GM18520 (cell line): ENCODE results near the gene GPR63.

Experiments
- ATAC-seq: cut with Tn5 transposase; IDR thresholded peaks from one replicate; pipeline ENCODE4 v1.9.1; 2021; ENCODE audit not compliant: unreplicated experiment

Gene GPR63

DNA sequence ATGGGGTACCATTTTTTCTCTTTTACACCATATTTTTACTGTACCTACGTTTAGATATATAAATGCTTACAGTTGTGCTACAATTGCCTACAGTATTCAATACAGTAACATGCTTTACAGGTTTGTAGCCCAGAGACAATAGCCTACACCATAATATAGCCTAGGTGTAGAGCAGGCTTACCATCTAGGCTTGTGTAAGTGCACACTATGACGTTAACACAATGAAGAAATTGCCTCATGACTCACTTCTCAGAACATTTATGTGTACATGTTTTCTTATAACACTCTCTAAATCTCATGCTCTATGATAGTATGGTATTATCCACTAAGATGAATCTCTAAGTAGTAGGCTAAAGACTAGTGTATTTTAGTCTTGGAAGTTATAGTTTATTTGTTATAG is 13.5 kb downstream of the GPR63 start:
- ATAC-seq = no peak

DNA sequence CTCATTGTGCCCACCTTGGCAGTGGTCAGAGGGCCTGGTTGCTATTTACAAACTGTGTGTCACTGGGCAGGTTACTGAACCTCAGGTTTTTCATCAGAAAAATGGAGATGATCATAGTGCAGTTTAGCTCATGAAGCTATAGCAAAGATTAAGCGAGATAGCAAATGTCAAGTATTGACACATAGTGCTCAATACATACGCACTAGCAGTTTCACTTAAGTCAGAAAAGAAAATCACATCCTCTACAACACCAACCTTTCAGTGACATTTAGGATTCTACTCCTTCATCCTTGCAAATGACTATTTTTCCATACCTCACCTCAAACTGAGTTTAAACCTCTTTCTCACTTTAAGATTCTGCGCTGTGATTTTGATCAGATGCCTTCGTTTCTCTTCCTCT is 16.2 kb downstream of the GPR63 start:
- no peak for ATAC-seq

DNA sequence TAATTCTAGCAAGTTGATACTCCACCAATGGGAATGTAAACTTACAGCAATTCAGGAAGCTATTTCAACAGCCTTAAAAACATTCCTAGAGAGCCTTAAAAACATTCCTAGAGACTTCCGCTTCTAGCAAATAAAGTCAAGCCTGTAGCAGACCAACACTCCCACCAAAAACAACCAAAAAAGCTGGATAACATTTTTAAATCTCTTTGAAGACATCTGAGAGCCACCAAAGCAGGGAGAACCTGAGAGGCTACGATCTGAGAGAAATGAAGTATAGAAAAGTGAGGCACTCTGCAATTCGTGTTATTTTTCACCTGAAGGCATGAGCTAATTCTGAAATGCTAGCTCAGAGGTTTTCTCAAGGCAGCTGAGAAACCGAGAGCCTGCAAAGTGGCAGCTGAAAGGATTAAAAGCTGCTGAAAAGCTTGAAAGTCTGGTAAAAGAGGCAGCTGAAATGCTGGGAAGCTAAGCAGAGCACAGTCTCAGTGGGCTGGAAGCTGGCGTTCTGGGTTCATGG is 20.9 kb downstream of the GPR63 start:
- no peak for ATAC-seq

DNA sequence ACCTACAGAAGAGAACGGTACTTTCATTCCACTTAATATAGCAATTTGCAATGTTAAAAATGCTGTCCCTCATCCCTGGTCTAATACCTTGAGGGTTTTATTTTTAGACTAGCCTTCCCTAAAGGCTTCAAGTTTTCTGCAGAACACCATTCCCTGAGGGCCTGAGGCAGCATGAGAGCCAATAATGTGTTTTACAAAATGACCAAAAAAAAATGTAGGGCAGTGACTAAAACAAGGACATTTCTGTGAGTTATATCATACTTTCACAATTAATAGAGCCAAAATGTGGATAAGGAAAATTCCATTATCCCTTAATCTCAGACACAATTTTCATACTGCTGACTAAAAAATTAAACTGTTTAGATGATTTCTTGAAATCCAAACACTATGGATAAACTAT is 22.7 kb downstream of the GPR63 start:
- no peak for ATAC-seq

DNA sequence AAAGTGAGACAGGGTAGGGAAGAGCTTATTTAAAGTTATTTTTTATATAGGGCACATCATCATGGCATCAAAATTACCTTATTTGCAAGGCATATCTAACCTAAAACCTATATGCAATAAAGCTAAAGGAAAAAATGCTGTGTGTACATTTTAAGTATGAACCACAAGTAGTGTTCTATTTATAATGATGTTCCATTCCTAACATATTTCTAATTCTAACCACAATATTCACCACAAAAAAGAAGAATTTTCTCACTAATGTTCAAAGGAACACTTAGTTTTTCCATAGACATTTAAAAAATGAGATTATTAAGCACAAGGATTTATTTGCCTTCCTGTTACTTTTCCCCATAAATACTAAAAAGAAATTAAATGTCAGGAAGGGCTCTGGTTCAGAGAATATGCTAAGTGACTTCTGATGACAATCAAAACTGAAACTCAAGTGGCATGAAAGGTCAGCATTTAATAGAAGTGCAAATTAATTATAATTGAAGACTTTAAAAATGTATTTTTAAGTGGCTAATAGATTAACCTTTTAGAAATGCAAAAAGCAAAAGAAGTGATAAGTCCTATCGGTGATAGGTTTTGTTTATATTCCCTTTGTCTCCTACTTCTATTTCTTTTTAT is 25.1 kb downstream of the GPR63 start:
- ATAC-seq = no peak

DNA sequence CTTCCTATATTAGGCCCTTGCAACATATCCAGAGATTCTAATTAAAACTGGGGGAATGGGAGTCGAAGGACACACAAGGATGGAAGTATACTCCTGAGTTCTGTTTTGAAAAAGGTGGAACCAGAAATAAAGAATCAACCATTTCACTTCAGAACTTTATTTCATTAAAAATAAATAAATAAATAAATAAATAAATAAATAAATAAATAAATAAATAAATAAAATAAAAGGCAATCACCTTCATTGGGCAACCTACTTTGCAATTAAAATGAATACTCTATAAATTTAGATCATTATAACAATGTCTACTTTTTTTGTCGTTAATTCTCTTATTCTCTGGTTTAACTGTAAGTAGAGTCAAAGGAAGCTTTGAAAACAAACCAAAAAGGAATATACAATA is 25.6 kb downstream of the GPR63 start:
- no peak for ATAC-seq

DNA sequence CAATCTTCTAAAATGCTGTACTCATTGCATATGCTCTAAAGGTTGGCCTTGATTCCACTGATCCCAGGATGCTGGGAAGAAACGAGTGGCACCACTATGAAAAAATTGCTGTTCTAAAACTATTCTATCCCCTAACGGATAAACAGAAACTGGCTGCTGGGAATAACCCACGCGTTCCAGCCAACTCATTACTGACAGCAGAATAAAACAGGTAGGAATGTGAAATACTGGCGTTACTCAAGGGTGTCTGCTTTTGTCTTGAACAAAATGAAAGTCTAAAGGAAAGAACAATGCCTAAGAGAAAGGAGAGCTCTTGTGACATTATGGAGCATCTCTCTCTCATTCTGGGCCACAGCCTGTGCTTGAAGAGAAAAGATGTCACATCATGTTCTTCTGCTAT is 26.1 kb downstream of the GPR63 start:
- ATAC-seq = no peak

DNA sequence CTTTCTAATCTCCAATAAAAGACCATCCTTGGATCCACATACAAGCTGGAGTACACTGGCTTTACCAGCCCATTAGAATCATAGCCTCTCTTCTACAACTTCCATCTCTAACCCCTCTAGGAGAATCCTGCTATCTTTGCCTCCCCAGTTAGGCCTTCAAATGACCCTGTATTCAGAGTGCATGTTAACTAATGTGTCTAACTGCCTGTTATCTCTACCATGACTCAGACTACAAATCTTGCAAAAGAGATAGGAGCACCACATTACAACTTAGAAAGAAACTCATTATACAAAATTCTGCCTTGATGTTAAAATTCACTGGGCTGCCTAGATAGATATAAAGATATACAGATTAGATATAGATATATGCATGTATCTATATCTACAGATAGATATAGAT is 28.2 kb downstream of the GPR63 start:
- no peak for ATAC-seq

DNA sequence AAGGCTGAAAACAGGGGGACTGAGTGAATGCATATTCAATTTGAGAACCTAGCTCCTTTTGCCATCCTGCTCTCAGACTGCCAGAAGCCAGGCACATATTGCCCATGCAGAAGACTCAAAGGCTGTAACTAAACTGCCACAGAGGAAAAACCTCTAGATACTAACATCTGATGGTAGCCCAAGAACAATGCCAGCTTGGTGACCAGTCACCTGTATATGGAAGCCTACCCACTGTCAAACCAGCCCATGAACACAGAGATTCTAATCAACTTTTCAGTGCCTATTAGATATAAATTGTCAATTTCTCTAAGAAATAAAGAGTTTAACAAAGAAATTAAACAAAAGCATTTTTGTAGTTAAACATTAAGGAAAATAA is 34.2 kb downstream of the GPR63 start:
- ATAC-seq = no peak

DNA sequence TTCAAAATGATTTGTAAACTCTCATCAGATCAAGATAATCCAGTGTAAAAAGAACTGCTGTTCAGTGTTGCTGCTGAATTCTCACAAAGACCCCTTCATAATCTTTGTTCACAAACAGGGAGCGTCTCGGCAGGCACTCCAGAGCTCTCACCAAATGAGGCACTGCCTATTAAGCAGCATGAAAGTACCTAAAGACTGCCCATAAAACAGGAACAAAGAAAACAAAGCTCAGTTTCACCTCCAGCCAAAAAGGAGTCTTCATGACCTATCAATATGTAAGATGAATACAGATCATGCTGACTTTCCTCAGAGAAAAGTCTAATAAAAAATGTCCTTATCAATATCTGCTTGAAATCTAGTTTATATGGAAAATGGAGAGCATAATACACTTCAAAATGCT is 41.8 kb downstream of the GPR63 start:
- ATAC-seq = no peak

DNA sequence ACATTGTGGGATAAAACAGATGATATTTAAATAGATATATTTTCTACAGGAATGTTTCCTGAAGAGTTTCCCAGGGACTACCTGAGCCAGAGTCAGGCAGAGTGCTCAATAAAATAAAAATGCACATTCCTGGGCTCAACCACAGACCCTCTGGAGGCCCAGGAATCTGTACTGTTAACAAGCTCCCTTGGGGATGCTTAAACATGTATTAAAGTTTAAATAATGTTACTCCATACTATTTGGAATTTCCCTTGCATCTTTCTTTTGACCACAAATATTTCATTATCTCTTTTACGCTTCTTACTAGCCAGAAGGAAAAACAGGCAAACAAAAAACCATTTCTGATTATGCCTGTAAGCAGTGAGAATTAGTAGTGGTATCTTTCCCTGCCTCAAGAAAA is 42.3 kb downstream of the GPR63 start:
- ATAC-seq = no peak

DNA sequence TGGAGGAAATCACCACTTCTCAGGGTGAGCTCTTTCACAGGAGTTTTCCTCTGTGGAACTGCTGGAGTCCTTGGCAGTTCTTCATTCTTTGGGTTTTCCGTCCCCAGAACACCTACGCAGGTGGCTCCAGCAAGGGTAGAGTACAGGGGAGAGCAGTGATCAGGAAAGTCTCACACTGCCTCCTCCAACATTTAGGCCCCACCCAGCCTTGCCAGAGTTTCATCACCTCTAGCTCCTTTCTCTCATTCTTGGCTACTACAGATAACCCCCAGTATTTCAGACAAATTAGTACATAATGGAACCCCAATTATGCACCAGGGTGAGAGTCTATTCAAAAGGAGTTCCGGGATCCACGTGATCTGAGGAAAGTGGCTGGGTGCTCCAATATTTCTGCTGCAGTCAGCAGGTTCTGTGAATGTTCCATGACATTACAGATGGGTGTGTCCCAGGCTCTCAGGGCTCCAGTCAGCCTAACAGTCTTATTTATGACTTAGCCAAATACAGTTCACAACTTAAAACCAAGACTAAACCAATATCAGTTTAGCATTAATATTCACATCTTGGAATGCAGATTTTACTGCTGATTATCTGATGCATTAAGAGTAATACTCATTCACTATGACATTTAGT is 44.6 kb downstream of the GPR63 start:
- ATAC-seq = no peak

DNA sequence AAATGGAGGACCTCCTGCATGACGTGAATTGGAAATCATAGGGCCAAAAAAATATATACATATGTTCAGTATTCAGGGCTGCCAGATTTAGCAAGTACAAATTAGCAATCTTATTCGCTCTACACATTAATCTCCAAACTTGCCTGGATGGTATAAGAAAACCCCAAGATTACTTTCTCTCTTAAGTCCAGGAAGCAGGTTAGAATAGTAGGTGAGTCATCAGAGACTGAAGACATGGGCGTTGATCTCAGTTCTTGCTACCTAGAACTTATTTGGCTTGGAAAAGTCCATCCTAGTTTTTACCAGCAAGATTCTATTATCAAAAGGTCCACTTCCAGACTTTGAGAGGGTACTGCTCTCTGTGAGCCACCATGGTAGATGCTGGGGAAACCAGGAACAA is 47.4 kb downstream of the GPR63 start:
- ATAC-seq = no peak

DNA sequence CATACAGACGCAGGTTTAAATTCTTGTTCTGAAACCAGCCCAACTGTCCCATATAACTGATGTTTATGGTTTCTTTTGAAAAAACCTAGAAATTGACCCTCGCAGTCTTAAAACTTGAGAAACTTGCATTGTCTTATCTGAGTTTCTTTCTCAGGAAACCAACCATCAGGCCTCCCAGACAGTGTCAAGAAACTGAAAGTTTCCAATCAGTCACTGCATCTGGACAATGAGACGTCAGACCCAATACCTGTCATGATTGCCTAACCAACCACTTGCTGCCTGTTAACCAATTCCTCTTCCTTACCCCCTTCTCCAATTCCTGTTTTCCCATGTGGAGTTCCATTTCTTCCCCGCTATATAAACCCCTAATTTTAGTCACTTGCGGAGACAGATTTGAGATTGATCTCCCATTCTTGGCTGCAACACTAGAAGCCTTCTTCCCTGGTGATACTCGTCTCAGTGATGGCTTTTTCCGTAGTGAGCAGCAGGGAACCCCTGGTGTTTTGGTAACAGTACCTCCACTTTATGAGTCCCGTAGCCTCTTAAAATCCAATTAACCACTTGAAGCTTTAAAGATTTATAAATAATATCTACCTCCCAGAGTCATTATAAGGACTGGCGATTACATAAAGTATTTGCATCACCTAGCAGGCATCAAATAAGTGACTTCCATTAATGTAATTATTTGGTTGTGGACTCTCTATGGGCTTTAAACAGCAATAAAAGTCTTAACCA is 49.3 kb downstream of the GPR63 start:
- ATAC-seq = no peak

DNA sequence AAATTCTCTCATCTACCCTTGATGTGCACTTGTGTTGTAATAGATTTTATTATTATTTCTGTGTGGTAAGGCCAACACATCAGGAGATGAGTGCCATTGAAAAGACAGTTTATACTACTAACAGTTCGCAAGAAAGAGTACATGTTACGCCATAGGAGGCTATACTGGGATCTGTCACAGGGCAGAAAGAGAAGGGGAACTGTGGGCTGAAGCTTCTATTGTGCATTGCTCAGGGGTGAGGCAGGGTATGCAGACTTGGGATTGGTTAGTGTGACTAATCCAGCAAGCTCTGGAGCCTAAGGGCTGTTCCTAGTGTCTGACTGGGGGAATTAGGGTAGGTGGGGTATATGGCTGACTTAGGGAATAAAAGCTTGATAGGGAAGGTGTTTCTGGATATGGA is 50.9 kb downstream of the GPR63 start:
- no peak for ATAC-seq

DNA sequence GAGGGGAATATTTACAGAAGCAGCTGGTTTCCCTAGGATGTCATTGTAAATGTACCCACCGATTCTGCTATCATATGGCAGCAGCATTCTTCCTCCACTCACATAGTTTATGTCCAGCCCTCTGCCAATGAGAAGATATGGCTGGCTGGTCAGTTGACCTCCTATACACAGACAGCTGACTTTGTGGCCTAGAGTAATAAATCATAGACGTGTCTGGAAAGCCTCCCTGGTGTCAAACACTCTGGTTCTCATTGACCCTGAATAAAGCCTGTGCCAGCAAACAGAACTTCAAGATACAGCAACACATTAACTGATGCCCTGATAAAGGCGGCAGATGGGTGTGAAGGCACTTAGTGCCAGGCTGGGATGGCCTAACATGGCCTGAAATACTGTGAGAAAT is 52.6 kb downstream of the GPR63 start:
- ATAC-seq = no peak

DNA sequence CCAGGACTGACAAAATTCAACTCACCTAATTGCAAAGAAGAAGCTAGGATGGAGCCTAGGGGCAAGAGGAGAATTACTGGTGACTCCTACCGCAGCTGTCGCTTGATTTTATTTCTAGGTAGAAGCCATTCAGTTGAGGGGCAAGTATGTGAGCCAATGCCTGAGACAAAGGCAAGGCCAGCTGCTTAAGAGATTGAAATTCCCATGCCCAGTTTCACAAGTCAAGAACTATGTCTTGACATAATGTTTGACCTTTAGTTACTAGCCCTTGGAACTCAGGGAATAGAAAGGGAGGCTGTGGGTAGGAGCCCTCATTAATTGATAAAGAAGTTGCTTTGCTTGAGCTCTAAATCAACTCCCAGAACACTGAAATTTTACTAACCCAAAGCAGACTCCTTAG is 54.0 kb downstream of the GPR63 start:
- ATAC-seq = no peak

DNA sequence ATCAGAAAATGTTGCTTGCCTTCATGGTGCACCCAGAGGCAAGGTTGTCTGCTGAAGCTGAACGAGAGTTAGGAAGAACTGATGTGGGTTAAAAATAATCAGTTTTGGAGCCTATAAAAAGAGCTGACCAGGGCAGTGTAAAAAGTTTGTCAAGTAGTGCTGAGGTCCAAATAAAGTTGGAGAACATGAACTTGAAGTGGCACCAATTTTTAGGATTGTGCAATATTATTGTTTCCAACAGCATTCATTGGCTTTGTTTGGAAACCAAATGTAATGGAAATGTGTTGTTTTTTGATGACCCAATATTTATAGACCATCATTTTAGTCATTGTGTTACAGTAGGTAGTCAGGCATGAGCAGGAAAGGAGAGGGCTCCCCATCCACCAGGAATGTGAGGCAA is 55.7 kb downstream of the GPR63 start:
- ATAC-seq = no peak

DNA sequence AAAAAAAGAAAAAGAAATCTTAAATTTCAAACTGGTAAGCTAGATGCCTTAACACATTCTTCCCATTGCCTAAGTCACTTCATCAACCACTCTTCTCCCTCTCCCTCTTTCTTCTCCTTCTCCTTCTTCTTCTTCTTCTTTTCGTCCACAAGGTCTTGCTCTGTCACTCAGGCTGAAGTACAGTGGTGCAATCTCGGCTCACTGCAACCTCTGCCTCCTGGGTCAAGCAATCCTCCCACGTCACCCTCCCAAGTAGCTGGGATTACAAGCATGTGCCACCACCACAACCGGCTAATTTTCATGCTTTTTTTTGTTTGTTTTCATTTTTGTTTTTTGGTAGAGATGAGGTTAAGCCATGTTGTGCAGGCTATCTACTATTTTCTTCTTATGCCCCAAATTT is 60.2 kb downstream of the GPR63 start:
- no peak for ATAC-seq

DNA sequence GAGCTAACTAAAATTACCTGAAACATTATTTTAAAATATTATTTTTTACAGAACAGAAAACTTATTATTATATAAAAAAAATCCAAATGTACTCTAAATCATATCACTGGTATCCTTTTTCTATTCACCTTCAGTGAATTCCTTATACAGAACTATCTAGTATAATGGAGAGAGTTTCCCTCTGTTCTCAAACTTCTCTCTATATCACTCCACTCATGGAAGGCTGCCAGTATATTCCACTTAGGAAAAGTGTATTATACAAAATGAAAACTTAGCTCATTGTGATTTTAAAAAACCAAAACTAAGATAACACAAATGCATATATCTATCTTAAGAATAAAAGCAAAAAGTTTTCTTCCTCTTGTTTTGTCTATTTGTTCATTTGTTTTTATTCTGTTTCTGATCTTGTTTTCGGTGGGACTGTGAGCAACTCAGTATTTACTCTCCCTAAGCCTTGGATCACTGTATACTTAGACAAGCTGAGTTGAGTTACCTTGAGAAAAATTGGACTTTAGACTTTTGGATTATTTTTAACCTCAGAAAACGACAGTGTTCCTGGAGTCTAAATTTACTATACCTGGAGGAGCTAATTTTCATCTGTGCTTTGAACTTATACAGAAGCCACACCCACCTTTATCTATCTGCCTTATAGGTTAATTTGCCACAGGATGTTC is 61.4 kb downstream of the GPR63 start:
- ATAC-seq = no peak

DNA sequence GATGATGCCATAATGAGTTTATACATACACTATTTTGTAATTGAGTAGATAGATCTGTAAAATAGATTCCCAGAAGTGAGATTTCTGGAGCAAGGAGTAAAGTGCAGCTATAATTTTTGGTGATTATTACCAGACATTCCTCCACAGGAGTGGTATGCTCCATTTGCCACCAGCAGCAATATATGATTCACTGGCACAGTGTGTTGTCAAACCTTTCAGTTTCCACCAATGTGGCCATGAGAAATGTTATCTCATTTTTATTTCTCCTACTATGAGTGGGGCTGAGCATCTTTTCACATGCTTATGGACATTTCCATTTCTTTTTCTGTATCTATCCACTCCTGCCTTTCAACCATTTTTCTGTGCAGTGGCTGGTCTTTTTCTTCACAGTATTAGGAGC is 70.5 kb downstream of the GPR63 start:
- ATAC-seq = no peak

DNA sequence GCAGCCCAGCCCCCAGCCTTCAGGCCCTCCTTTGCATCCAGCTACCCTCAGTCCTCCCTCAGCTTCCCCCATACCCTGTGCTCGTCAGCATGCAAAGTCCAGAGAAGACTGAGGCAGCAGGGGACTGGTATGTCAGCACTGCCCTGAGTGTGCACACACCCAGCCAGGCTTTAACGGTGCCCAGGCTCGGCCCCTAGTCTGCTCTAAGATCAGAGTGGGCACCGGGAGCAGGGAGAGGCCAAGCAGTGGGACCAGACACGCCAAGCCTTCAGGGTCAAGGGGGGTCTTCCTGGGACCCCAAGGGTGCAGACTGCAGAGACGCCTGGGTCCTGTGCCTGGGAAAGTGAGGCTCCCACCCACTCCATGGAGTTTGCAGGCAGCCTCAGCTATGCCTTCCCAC is 74.7 kb downstream of the GPR63 start:
- no peak for ATAC-seq
